Neural progenitor cell (in vitro differentiated cells): Measurements from ENCODE around the gene MADD. TPM values are rescaled to one million over a fixed set of nuclear protein-coding genes. Genes with fewer than 3 reads are reported as not detected.

ENCODE experiments used
- DNase-seq: peaks from one replicate; pipeline ENCODE4 v3.0.0-alpha.2; 2016; ENCODE audit warnings: low spot score
- H2AFZ ChIP-seq: fragments of 200-600 bp; sonication (generic); replicated peaks from 2 replicates; pipeline ENCODE4 v1.6.1; 2016; ENCODE audit warnings: antibody characterized with exemption
- H3F3A ChIP-seq: fragments of 200-600 bp; sonication (generic); 2 replicates; pipeline ENCODE4 v1.6.1; 2016; ENCODE audit warnings: antibody characterized with exemption, low read depth
- H3K27ac ChIP-seq: fragments of 200-600 bp; sonication (generic); 2 replicates; pipeline ENCODE4 v1.5.1; 2016; ENCODE audit warnings: mild to moderate bottlenecking
- H3K27me3 ChIP-seq: fragments of 200-600 bp; sonication (generic); 2 replicates; pipeline ENCODE4 v1.6.1; 2016; ENCODE audit warnings: mild to moderate bottlenecking, moderate library complexity
- H3K36me3 ChIP-seq: fragments of 200-600 bp; sonication (generic); 2 replicates; pipeline ENCODE4 v1.5.1; 2016
- H3K4me1 ChIP-seq: fragments of 200-600 bp; sonication (generic); 2 replicates; pipeline ENCODE4 v1.6.1; 2016; ENCODE audit warnings: mixed run types
- H3K4me2 ChIP-seq: fragments of 200-600 bp; sonication (generic); 2 replicates; pipeline ENCODE4 v1.6.1; 2016
- H3K4me3 ChIP-seq: fragments of 200-600 bp; sonication (generic); 2 replicates; pipeline ENCODE4 v1.5.1; 2016
- H3K79me2 ChIP-seq: fragments of 200-600 bp; sonication (generic); 2 replicates; pipeline ENCODE4 v1.6.1; 2016; ENCODE audit warnings: low read depth
- H3K9ac ChIP-seq: fragments of 200-600 bp; sonication (generic); 2 replicates; pipeline ENCODE4 v1.6.1; 2016
- H3K9me3 ChIP-seq: fragments of 200-600 bp; sonication (generic); 2 replicates; pipeline ENCODE4 v1.5.1; 2016; ENCODE audit warnings: low read depth
- H4K20me1 ChIP-seq: fragments of 200-600 bp; sonication (generic); 2 replicates; pipeline ENCODE4 v1.6.1; 2016; ENCODE audit warnings: low read depth
- H3K27ac Mint-ChIP-seq: 3 replicates; pipeline ENCODE4 v1.8.0; 2021; ENCODE audit warnings: mixed read lengths
- H3K27me3 Mint-ChIP-seq: 2 replicates; pipeline ENCODE4 v1.8.0; 2022; ENCODE audit warnings: low read depth, mild to moderate bottlenecking, inconsistent platforms, moderate library complexity, mixed read lengths; ENCODE audit not compliant: insufficient read depth
- H3K36me3 Mint-ChIP-seq: 3 replicates; pipeline ENCODE4 v1.8.0; 2021; ENCODE audit warnings: mixed read lengths
- H3K4me1 Mint-ChIP-seq: 3 replicates; pipeline ENCODE4 v1.8.0; 2021; ENCODE audit warnings: mixed read lengths
- H3K4me3 Mint-ChIP-seq: 3 replicates; pipeline ENCODE4 v1.8.0; 2021; ENCODE audit warnings: mild to moderate bottlenecking, moderate library complexity, mixed read lengths
- H3K9me3 Mint-ChIP-seq: 3 replicates; pipeline ENCODE4 v1.8.0; 2020; ENCODE audit warnings: mixed read lengths
- EZH2 ChIP-seq: fragments of 200-600 bp; sonication (generic); IDR thresholded peaks from 2 replicates; pipeline ENCODE4 v1.6.1; 2017; ENCODE audit warnings: antibody characterized with exemption, mild to moderate bottlenecking, moderate library complexity
- EZH2phosphoT487 ChIP-seq: fragments of 200-600 bp; sonication (generic); IDR thresholded peaks from 2 replicates; pipeline ENCODE4 v1.6.1; 2017; ENCODE audit warnings: antibody characterized with exemption
- total RNA-seq: library from RNA; depleted of rRNA; stranded (reverse); fragments of >200 nt; gene quantifications from 2 replicates; pipeline ENCODE4 v1.2.3, GENCODE V29; 2015; ENCODE audit warnings: low replicate concordance
- TF ChIP-seq, protein P1 (sequence below): fragments of 200-600 bp; sonication (generic); IDR thresholded peaks from 2 replicates; pipeline ENCODE4 v1.5.1; 2017; ENCODE audit warnings: antibody characterized with exemption, mild to moderate bottlenecking

MADD gene
- total RNA-seq, result 16.1 and 25.9 TPM in 2 replicates

DNA sequence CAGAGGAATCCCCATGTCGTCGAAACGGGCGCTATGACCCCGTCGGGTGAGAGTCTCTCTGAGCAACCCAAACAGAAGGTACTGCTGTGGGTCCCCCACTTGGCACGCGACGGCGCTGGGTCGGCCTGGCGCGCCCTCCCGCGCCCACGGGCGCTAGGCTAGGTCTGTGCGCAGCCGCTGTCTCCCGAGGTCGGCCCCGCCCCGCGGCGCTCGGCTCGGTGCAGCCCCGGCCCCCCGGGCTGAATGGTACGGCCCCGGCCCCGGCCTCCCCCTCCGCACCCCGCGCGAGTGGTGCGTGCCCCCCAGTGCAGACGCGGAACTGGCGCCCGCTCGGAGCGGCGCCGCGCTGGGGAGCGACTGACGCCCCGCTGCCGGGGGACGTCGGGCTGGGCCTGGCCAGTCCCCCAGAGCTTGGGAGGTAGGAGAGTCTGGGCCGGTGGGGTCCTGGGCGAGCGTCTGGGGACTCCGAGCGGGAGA is at the start of gene MADD:
Gene MADD, plus strand, starts transcription at position 305 of the 477 bp plus-strand sequence.
- Mint-ChIP-seq H3K27ac (peak within 1 kb of the TSS; percentile 99), H3K9me3 (no peaks in the 10 kb centered on the region), H3K36me3 (peaks cover 4% of the 10 kb centered on the region), H3K27me3 (peaks cover 4% of the 10 kb centered on the region), H3K4me1 (peaks cover 45% of the 10 kb centered on the region), H3K4me3 (peak within 1 kb of the TSS; percentile 95)
- H3K4me1 ChIP-seq, result peaks cover 18% of the 10 kb centered on the region
- H3K4me2 ChIP-seq, result peak within 1 kb of the TSS; percentile 81
- peaks cover 38% of the 10 kb centered on the region for H3F3A ChIP-seq
- peak within 1 kb of the TSS; percentile 84 for H2AFZ ChIP-seq
- peaks cover 34% of the 10 kb centered on the region for H3K79me2 ChIP-seq
- H3K36me3 ChIP-seq, result no peaks in the 10 kb centered on the region
- peak; percentile 84 for DNase-seq
- H3K9me3 ChIP-seq, result no peaks in the 10 kb centered on the region
- TF ChIP-seq, protein P1, sequence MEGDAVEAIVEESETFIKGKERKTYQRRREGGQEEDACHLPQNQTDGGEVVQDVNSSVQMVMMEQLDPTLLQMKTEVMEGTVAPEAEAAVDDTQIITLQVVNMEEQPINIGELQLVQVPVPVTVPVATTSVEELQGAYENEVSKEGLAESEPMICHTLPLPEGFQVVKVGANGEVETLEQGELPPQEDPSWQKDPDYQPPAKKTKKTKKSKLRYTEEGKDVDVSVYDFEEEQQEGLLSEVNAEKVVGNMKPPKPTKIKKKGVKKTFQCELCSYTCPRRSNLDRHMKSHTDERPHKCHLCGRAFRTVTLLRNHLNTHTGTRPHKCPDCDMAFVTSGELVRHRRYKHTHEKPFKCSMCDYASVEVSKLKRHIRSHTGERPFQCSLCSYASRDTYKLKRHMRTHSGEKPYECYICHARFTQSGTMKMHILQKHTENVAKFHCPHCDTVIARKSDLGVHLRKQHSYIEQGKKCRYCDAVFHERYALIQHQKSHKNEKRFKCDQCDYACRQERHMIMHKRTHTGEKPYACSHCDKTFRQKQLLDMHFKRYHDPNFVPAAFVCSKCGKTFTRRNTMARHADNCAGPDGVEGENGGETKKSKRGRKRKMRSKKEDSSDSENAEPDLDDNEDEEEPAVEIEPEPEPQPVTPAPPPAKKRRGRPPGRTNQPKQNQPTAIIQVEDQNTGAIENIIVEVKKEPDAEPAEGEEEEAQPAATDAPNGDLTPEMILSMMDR, result no peak
- TF ChIP-seq EZH2phosphoT487 (no peak), EZH2 (no peak)
- no peaks in the 10 kb centered on the region for H3K27me3 ChIP-seq
- H3K27ac ChIP-seq, result peak within 1 kb of the TSS; percentile 68
- H3K9ac ChIP-seq, result no peak within 1 kb of the TSS
- peaks cover 31% of the 10 kb centered on the region for H4K20me1 ChIP-seq
- H3K4me3 ChIP-seq, result peak within 1 kb of the TSS; percentile 97

DNA sequence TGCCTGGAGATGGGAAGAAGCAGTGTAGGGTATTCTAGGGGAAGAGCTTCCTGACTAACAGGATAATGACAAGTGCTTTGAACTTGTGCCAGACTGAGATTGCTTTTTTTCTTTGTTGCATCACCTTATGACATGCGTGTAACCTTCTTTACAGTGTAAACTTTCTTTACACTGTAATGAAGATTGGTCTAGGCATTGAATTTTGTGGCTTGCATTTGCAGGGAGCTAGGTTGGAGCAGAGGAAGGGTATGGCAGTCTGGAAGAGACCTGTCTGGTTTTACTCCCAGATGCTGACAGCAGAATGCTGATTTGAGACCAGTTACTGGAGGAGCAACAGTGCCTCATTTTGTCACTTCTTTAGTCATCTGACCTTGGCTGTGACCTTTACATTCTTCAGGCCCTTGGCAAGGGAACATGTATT is 49.5 kb upstream of the MADD start:
- Histone ChIP-seq H3K27ac (no peak overlapping the region), H3K36me3 (no peaks in the 10 kb centered on the region), H3K79me2 (peaks cover 42% of the 10 kb centered on the region), H2AFZ (no peak overlapping the region), H3K4me1 (peaks cover 25% of the 10 kb centered on the region), H3K4me3 (no peak overlapping the region), H3K9ac (no peak overlapping the region), H3F3A (no peaks in the 10 kb centered on the region), H3K4me2 (no peak overlapping the region), H4K20me1 (peaks cover 3% of the 10 kb centered on the region), H3K9me3 (no peaks in the 10 kb centered on the region), H3K27me3 (no peaks in the 10 kb centered on the region)
- H3K27ac Mint-ChIP-seq, result peak overlapping the region; percentile 29
- DNase-seq, result no peak
- peaks cover 15% of the 10 kb centered on the region for H3K4me1 Mint-ChIP-seq
- TF ChIP-seq EZH2 (no peak), EZH2phosphoT487 (no peak)
- TF ChIP-seq, protein P1, result no peak
- no peaks in the 10 kb centered on the region for H3K9me3 Mint-ChIP-seq
- H3K4me3 Mint-ChIP-seq, result no peak overlapping the region
- H3K27me3 Mint-ChIP-seq, result peaks cover 8% of the 10 kb centered on the region
- H3K36me3 Mint-ChIP-seq, result no peaks in the 10 kb centered on the region

DNA sequence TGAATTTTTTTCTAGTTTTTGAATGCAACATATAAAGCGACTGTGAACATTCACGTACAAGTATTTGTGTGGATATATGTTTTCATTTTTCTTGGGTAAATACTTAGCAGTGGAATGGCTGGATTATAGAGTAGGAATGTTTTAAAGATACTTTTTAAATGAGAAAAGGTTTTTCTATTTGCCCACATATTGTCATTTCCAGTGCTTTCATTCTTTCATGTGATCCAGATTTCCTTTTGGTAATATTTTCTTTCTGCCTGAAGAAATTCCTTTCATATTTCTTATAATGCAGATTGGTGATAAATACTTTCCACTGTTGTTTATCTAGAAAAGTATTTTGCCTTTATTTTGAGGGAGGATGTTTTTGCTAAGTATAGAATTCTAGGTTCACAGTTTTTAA is 47.2 kb upstream of the MADD start:
- DNase-seq, result no peak
- H3K27ac Mint-ChIP-seq, result no peak overlapping the region
- H3K4me2 ChIP-seq, result no peak overlapping the region
- H3K4me3 Mint-ChIP-seq, result no peak overlapping the region
- H2AFZ ChIP-seq, result no peak overlapping the region
- no peaks in the 10 kb centered on the region for H3K27me3 ChIP-seq
- no peaks in the 10 kb centered on the region for H3K9me3 ChIP-seq
- H3K36me3 Mint-ChIP-seq, result no peaks in the 10 kb centered on the region
- H3K4me1 ChIP-seq, result peaks cover 5% of the 10 kb centered on the region
- TF ChIP-seq, protein P1, result no peak
- TF ChIP-seq EZH2phosphoT487, result no peak
- TF ChIP-seq EZH2, result no peak
- peaks cover 3% of the 10 kb centered on the region for H4K20me1 ChIP-seq
- no peak overlapping the region for H3K9ac ChIP-seq
- no peaks in the 10 kb centered on the region for H3K9me3 Mint-ChIP-seq
- H3K4me1 Mint-ChIP-seq, result peaks cover 8% of the 10 kb centered on the region
- H3K27me3 Mint-ChIP-seq, result peaks cover 5% of the 10 kb centered on the region
- no peaks in the 10 kb centered on the region for H3K36me3 ChIP-seq
- no peaks in the 10 kb centered on the region for H3F3A ChIP-seq
- H3K4me3 ChIP-seq, result no peak overlapping the region
- no peak overlapping the region for H3K27ac ChIP-seq
- H3K79me2 ChIP-seq, result peaks cover 20% of the 10 kb centered on the region
